GM20431 (cell line): Measurements from ENCODE around the gene PCSK6.

ENCODE experiments used
- in situ Hi-C: fragments of 300-500 bp; cut with MseI, MboI; formaldehyde crosslinking; loops from one replicate; pipeline ENCODE4 v1.15.0; 2020; ENCODE audit warnings: low sequenced_read_pairs; ENCODE audit not compliant: unreplicated experiment

The PCSK6 gene

DNA sequence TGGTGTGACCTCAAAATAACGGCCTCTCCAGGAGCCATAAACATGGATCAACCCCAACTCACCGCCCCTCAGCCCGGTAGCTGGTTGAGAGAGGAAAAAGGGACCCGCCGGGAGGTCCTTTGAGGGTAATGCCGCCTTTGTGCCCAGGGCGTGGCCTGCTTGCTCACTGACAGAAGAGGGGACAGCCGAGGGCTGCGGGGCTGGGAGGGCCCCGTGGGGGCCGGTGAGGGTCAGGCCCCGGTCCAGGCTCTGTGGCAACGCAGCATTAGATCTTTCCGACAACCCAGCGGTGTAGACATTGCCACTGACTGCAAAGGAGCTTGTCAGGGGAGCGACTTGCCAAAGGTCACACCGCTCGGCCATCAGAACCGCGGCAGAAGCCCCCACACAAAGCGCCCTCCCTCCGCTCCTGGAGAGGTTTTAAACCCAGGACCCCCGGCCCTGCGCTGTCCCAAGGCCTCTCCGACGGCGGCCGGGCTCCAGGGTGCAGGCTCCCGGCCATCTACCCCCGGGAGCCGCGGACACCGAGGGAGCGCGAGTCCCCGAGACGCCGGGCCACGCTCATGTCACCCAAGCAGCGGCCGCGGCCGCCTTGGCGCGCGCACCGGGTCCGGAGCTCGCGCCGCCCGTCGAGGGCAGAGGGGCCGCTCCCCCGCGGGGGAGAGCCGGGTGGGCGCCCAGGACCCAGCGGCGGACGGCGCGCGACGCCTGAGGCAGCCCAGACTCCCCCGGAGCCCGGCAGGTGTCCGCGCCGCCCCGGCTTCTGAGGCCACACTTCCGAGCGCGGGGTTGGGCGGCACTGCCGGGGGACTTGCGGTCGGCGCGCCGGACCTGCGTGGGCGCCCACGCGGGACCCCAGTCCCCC, 975 bp downstream of the PCSK6 start:
- in situ Hi-C loops = no loop called here

GRCh38 chr15:101486696-101487459, 2.6 kb downstream of the PCSK6 start:
- in situ Hi-C loops = no loop called here

DNA sequence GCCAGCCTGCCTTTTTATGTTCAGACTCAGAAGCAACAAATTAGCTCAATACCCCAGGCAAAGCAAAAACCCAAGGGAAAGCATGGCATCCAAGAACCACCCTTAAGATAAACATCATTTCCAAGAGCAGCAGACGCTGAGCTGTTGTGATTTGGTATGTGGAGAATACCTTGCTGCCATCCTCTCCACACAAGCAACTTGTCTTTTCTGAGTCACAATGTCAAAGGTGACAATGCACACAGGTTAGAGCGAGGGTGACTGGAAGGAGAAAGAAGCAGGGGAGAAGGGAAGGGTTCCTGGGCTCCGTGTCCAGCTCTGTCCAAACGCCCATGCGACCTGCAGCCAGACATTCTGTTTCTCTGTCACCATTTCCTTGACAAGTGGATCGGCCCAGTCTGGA, 6.0 kb downstream of the PCSK6 start:
- in situ Hi-C loops = no loop called here

- in situ Hi-C loops = no loop called here
These were observed 6.8 kb downstream of the PCSK6 start for GRCh38 chr15:101482526-101483371.

GRCh38 chr15:101481917-101482525, 7.5 kb downstream of the PCSK6 start:
- in situ Hi-C loops = no loop called here

DNA sequence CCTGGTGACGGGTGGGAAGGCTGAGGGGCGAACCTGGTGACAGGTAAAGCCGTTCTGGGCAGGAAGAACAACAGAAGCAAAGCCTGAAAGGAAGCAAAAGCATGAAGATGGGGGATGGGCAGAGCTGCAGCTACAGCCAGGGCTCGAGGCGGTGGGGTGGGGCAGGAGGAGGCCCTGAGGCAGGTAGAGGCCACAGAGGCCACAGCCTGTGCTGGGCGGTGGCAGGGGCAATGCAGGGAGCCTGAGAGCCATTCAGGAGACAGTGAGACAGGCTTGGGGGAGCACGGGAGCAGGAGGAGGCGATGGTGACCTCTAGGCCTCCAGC, 8.2 kb downstream of the PCSK6 start:
- in situ Hi-C loops = no loop called here

- in situ Hi-C loops = no loop called here
These were observed 8.7 kb downstream of the PCSK6 start for GRCh38 chr15:101480613-101481380.

GRCh38 chr15:101479851-101480612, 9.5 kb downstream of the PCSK6 start:
- in situ Hi-C loops = no loop called here

DNA sequence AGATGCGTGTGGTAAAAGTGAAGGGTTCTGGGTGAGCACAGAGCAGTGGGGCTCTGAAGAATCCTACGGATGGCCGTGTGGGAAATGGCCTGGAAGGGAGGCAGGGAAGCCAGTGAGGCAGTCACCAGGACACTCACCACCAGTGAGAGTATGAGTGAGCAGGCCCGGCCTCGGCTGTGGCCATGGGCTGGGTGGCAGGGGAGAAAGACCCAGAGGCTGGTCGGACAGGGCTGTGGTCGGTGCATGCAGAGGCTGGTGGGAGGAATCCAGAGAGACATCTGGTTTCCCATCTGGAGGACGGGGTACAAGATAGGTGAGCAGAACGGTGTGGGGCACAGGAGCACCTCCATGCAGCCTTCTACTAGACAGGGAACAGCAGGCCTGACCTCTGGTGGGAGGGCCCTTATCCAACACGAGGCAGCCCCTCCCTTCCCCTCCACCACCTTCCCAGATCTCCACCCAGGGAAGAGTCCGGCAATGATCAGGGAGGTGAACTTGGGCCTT, 10.1 kb downstream of the PCSK6 start:
- in situ Hi-C loops = no loop called here

DNA sequence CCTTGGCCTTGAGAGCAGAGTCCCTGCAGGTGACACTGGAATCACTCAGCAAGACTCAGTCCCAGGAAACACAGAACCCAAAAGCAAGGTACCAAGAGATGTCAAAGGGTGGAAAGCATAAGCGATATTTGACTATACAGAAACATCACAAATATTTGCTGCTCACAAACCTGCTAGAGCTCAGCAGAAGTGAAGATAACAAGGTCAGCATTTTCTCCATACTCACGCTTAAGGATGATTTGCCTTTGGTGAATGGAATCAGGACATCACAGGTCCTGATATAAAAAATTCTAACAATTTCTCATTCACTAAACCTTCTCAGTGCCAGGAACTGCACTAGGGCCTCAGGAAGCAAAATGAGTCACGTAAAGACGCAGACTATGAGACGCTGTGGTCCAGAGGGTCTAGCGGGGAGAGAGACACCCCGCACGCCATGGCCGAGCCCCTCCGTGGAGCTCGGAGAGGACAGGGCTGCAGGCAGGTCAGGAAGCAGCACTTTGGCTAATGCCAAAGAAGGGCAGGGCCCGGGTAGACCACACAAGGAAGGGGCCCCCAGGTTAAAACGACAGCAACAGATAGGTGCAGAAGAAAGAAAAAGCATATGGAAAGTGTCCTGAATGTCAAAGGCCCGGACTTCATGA, 10.7 kb downstream of the PCSK6 start:
- in situ Hi-C loops = no loop called here

DNA sequence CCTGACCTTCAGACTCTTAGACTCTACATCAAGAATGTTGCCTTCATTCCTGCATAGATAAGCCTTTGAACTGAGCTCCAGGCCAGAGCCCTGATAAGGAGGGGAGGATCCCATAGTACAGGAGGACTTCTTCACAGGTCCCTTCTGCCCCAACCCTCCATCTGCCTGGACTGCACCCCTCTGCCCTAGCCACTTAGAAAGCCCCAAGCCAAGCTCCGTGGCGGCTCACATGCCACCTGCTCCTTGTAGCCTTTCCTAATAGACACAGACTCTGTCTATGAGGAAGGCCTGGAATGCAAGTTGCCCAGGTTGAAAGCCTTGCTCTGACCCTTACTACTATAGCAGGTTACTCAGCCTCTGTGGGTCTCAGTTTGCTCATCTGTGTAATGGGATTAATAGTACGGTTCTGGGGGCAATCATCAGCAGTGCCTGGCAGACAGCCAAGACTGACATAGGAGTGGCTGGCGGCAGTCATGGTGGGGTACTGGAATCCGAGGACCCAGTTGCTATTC, 11.6 kb downstream of the PCSK6 start:
- in situ Hi-C loops = no loop called here

- in situ Hi-C loops = no loop called here
These were observed 12.8 kb downstream of the PCSK6 start for GRCh38 chr15:101476756-101477155.

DNA sequence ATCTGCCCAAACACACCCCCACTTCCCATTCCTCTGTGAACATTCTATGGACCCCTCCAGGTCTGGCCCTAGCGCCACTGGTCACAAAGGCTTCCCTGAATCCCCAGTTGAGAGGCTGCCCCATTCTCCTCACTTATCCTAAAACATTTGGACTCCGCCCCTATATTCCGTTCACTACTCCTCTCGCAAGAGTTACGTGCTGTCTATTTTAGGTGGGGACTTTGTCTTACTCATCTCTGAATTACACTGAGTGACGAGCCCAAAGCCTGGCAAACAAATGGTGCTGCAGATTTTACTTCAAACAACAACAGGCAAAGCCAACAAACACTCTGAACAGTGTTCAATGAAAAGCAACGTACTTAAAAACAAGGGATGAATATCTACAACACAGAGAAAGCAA, 14.5 kb downstream of the PCSK6 start:
- in situ Hi-C loops = no loop called here

- in situ Hi-C loops = no loop called here
These were observed 15.3 kb downstream of the PCSK6 start for GRCh38 chr15:101474233-101474632.

- in situ Hi-C loops = no loop called here
These were observed 17.5 kb downstream of the PCSK6 start for GRCh38 chr15:101472033-101472432.

- in situ Hi-C loops = no loop called here
These were observed 18.8 kb downstream of the PCSK6 start for GRCh38 chr15:101470548-101471239.

- in situ Hi-C loops = no loop called here
These were observed 19.8 kb downstream of the PCSK6 start for GRCh38 chr15:101469520-101470288.
